SKM-1 (cell line): Measurements from ENCODE around the gene SENP2.
A peak's percentile ranks its signal among the peaks of the same experiment; 100 is the strongest.
"Not testable (repeated sequence)": the region's sequence is repeated elsewhere in the genome, so short reads cannot be mapped to it uniquely, and the experiment has no call there.

Experiments used
- DNase-seq: peaks from one replicate; lab custom pipeline; 2025; ENCODE audit not compliant: unreplicated experiment; lab: John Stamatoyannopoulos, UW

SENP2 gene

GRCh38 chr3:185585518-185585858 lies 607 bp upstream of the SENP2 start:
- no peak for DNase-seq

- no peak for DNase-seq
These were observed 568 bp downstream of the SENP2 start for GRCh38 chr3:185586686-185587039.

GRCh38 chr3:185594073-185594472 lies 8.0 kb downstream of the SENP2 start:
- DNase-seq: no peak

- DNase-seq: peak; percentile 39
These were observed 9.4 kb downstream of the SENP2 start for GRCh38 chr3:185595526-185595925.

GRCh38 chr3:185605566-185605965 lies 19.5 kb downstream of the SENP2 start:
- DNase-seq: no peak

- no peak for DNase-seq
These were observed 20.1 kb downstream of the SENP2 start for GRCh38 chr3:185606196-185606595.

- DNase-seq: no peak
These were observed 26.9 kb downstream of the SENP2 start for GRCh38 chr3:185613016-185613415.

GRCh38 chr3:185623939-185624665 lies 38.0 kb downstream of the SENP2 start:
- DNase-seq: no peak

GRCh38 chr3:185625784-185626183 lies 39.7 kb downstream of the SENP2 start:
- DNase-seq: no peak

GRCh38 chr3:185629554-185630181 lies 43.6 kb downstream of the SENP2 start:
- DNase-seq: no peak

- no peak for DNase-seq
These were observed 44.1 kb downstream of the SENP2 start for GRCh38 chr3:185630182-185630622.

GRCh38 chr3:185631108-185631507 lies 45.0 kb downstream of the SENP2 start:
- DNase-seq: no peak

GRCh38 chr3:185631508-185632206 lies 45.6 kb downstream of the SENP2 start:
- DNase-seq: no peak

GRCh38 chr3:185632996-185633395 lies 46.9 kb downstream of the SENP2 start:
- DNase-seq: no peak

GRCh38 chr3:185637388-185637787 lies 51.3 kb downstream of the SENP2 start:
- DNase-seq: no peak

GRCh38 chr3:185638651-185639050 lies 52.6 kb downstream of the SENP2 start:
- not testable (repeated sequence) for DNase-seq

- DNase-seq: no peak
These were observed 53.6 kb downstream of the SENP2 start for GRCh38 chr3:185639632-185640206.

GRCh38 chr3:185640308-185640707 lies 54.2 kb downstream of the SENP2 start:
- no peak for DNase-seq

GRCh38 chr3:185645191-185645590 lies 59.1 kb downstream of the SENP2 start:
- DNase-seq: not testable (repeated sequence)

- DNase-seq: no peak
These were observed 59.7 kb downstream of the SENP2 start for GRCh38 chr3:185645596-185646381.
